Fibroblast of lung (primary cell): ENCODE measurements around the gene RTCA.

Experiments
- CTCF ChIP-seq, 2 donors: IDR thresholded peaks in 1 of 2; conservative IDR thresholded peaks in 1 of 2; 1 replicate in 1 of 2; 2 replicates in 1 of 2; pipeline ENCODE4 v1.5.1; 2011 to 2012; ENCODE audit warnings: low read length in 2 of 2, control low read depth in 1 of 2, inconsistent platforms in 1 of 2, low read depth in 1 of 2, mild to moderate bottlenecking in 1 of 2
- EZH2 ChIP-seq: IDR thresholded peaks from 2 replicates; pipeline ENCODE4 v1.5.1; 2012; ENCODE audit warnings: low read length, control low read depth, mild to moderate bottlenecking; ENCODE audit errors: missing control alignments

- TF ChIP-seq CTCF (conservative IDR thresholded peaks at IDR 0.05 in 1 of 2, IDR thresholded peaks at IDR 0.05 in 1 of 2; ENCODE audit: low read depth in 1 of 2, low read length in 2 of 2) = no peak
- TF ChIP-seq EZH2 = no peak
Measured at GRCh38 chr1:100299521-100300222, 33.7 kb downstream of the RTCA start.
